NB4 (cell line): ENCODE data around the gene ADCY2.

Experiments used
- MYC ChIP-seq: IDR thresholded peaks from 2 replicates; pipeline ENCODE4 v1.6.1; 2011; ENCODE audit warnings: low read depth, low read length
- POLR2A ChIP-seq: IDR thresholded peaks from 2 replicates; pipeline ENCODE4 v1.6.1; 2011; ENCODE audit warnings: mild to moderate bottlenecking; ENCODE audit not compliant: insufficient read length; ENCODE audit errors: extremely low read depth
- TF ChIP-seq, protein P1 (sequence below): IDR thresholded peaks from one replicate; pipeline ENCODE4 v1.5.1; 2012; ENCODE audit warnings: low read depth, low read length

GRCh38 chr5:7395947-7396712 is at the start of gene ADCY2:
- TF ChIP-seq, protein P1, sequence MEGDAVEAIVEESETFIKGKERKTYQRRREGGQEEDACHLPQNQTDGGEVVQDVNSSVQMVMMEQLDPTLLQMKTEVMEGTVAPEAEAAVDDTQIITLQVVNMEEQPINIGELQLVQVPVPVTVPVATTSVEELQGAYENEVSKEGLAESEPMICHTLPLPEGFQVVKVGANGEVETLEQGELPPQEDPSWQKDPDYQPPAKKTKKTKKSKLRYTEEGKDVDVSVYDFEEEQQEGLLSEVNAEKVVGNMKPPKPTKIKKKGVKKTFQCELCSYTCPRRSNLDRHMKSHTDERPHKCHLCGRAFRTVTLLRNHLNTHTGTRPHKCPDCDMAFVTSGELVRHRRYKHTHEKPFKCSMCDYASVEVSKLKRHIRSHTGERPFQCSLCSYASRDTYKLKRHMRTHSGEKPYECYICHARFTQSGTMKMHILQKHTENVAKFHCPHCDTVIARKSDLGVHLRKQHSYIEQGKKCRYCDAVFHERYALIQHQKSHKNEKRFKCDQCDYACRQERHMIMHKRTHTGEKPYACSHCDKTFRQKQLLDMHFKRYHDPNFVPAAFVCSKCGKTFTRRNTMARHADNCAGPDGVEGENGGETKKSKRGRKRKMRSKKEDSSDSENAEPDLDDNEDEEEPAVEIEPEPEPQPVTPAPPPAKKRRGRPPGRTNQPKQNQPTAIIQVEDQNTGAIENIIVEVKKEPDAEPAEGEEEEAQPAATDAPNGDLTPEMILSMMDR = no peak
- TF ChIP-seq POLR2A (no peak), MYC (no peak)
